Measurements from ENCODE around the gene ZDHHC5.
"Not testable (repeated sequence)": the region's sequence is repeated elsewhere in the genome, so short reads cannot be mapped to it uniquely, and the experiment has no call there.

ZDHHC5 gene

DNA sequence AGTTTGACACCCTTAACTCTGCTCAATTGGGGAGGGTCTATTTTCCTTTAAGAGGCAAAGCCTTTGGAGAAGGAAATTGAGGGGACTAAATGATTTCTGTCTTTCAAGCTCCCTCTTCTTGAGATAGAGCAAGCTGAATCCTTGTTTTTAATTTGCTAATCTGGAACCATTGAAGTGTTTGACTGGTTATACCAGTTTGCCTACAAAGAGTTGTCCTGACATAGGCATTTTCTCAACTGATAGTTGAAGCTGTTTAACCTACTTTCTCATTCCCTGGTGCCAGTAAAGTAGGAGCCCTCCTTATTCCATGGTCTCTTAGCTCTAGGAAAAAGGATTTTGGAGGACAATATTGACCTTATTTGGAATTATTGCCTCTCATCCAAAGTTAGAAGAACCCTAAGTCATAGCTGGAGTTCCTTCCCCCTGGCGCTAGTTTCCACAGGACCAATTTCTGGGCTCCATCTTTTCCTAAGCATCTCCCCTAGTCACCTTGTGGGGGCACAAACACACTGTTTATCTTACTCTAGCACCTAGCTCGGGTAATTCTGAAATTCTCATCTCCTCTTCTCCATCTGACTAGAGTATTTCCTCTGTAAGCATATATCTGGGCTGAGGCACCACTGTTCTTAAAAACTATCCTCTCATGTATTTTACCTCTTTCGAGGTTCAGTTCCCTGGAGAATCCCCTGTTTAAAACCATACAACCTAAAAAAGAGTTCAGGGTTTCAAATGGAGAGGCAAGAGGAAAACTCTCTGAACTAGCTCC, 7.4 kb downstream of the ZDHHC5 start:
- no peak for DNase-seq

DNA sequence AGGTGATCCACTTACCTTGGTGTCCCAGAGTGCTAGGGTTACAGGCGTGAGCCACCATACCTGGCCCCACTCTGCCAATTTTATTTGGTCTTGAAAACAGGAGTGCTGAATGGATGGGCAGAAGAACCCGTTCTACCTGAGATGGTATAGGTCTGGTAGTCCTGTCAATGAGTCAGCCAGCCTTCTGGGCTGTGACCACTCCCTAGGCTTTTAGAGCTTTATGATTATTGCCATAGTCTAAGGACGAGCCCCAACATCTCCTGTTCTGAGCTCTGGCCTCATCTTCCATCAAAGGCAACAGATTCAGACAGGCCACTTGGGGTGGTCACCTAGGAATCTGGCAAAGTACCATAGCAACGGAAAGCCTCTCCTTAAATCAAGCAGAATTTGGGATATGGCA, 11.5 kb downstream of the ZDHHC5 start:
- no peak for DNase-seq

DNA sequence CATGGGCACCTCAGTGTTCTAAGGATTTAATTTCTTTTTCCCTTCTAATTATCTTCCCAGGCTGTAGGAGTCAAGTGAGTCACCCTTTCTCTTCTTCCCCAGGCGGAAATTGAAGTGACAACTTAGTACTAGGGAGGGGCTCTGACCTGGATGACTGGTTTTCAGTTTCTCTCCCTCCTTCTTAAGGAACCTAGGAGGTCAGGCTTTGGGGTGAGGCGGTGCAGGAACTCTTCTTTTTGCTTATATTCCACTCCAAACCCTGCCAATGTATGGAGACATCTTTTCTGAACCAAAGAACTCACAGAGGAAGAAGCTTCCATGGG, 12.6 kb downstream of the ZDHHC5 start:
- no peak for DNase-seq

DNA sequence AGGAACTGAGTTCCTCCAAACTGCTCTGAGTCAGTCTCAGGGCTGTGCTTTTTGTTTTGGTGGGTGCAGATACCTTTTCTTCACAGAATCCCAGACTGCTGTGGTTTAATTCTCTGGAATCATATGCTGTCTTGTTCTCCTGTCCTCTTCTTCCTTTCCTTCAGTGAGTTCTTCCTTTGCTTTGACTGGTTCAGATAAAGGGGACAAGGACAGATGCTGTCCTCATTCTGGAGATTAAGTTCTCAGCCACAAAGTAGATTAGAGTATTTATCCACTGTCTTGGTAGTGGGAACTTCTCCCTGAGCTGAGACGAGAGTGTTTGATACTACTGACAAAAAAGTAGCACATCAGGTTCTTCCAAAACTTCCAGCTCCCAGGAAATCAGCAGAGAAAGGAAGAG, 13.3 kb downstream of the ZDHHC5 start:
- DNase-seq: no peak

DNA sequence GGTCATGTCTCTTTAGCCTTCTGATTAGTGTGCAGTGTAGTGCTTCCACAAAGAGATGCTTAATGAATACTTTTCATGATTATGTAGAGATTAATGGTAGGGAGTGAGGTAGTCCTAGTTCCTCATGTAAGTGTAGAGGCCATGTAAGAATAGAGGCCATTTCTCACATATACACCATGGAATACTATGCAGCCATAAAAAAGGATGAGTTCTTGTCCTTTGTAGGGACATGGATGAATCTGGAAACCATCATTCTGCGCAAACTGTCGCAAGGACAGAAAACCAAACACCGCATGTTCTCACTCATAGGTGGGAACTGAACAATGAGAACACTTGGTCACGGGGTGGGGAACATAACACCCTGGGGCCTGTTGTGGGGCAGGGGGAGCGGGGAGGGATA, 22.6 kb downstream of the ZDHHC5 start:
- not testable (repeated sequence) for DNase-seq

DNA sequence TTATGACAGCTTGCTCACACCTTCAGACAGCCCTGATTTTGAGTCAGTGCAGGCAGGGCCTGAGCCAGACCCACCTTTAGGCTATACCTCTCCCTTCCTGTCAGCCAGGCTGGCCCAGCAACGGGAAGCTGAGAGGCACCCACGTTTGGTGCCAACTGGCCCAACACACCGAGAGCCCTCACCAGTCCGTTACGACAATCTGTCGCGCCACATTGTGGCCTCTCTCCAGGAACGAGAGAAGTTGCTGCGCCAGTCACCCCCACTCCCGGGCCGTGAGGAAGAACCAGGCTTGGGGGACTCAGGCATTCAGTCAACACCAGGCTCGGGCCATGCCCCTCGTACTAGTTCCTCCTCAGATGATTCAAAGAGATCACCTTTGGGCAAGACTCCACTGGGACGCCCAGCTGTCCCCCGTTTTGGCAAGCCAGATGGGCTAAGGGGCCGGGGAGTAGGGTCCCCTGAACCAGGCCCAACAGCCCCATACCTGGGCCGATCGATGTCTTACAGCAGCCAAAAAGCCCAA, 31.0 kb downstream of the ZDHHC5 start:
- no peak for DNase-seq

DNA sequence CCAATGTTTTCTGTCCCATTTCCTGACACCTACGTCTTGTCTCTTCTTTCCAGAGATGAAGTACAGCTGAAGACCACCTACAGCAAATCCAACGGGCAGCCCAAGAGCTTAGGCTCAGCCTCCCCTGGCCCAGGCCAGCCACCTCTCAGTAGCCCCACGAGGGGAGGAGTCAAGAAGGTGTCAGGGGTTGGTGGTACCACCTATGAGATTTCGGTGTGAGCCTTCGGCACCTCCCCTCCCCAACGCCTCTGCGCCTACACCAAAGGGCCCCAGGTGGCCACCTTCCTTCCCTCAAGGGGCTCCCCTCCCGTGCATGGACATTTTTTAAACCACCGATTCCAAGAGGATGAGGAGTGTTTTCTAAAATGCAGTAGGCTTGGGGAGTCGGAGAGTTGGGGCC, 31.9 kb downstream of the ZDHHC5 start:
- DNase-seq: no peak

DNA sequence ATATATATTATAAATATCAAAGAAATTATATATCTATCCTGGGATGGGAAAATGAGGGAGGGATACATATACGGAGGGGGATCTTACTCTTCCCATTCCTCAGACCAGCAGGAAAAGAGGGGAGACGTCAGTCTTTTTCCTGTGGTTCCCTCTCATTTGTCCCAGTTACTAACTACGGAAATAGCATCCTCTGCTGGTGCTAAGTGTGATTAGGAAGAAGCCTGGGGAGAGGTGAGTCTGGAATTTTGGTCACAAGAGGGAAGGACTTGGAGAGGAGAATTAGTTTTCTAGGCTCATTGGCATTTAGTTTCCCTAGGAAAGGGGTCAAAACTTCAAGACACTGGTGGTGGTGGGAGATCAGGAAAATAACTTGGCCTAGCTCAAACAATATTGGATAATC, 32.5 kb downstream of the ZDHHC5 start:
- DNase-seq: no peak

DNA sequence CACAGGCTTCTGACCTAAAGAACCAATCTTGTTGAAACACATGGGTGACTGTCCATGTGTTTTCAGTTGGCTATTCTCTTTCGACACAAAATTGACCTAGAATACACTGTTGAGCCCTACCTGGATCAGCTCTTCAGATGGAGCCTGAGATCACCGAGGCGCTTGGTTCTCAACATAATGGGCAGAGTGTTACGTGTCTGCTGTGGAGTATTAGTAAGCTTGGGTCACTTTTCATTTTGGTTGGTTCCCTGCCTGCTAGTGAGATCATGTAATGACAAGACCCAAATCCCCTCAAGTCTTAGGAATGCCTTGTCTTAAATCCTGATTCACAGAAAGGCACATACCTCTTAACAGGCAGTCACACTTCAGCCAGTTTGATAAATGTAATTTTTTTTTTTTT, 35.4 kb downstream of the ZDHHC5 start:
- DNase-seq: no peak

DNA sequence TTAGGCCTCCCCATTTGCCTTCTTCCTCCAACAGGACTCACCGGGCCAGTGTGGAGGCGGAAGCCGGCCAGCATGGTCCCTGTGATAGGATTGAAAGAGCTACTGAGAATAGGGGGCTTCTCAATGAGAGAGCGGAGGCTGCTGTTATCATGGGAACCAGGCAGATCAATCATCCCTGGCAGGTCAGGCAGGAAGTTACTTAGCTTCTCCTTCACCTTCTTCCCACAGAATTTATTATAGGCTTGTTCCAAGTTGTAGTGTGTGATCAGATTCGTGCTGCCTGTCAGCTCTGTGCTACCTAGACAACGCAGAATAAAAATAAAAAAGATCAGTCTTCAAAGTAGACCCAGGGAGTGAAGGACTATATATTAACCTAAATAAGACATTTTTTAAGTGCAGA, 37.0 kb downstream of the ZDHHC5 start:
- DNase-seq: no peak

DNA sequence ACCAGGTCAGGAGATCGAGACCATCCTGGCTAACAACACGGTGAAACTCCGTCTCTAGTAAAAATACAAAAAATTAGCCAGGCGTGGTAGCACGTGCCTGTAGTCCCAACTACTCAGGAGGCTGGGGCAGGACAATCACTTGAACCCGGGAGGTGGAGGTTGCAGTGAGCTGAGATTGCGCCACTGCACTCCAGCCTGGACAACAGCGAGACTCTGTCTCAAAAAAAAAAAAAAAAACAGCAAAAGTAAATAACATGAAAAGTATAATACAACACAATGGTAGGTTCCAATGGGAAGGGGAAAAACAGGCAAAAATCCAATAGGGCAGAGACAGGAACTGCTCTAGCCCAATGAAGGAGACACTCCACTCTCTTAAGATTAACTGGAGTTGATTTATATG, 37.5 kb downstream of the ZDHHC5 start:
- not testable (repeated sequence) for DNase-seq

DNA sequence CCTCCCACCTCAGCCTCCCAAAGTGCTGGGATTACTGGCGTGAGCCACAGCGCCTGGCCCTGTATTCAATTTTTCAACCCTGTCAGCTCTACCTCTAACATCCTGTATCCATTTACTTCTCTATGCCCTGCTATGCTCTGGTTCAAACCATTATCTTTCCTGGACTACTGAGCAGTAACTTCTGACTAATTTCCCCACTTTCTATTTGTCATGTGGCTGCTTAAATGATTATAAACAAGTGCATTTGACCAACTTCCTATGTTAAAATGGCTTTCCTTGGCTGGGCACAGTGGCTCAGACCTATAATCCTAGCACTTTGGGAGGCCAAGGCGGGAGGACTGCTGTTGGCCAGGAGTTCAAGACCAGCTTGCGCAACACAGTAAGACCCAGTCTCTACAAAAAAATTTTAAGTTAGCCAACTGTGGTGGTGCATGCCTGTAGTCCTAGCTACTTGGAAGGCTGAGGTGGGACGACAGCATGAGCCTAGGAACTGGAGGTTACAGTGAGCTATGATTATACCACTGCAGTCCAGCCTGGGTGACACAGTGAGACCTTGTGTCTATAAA, 42.0 kb downstream of the ZDHHC5 start:
- no peak for DNase-seq

DNA sequence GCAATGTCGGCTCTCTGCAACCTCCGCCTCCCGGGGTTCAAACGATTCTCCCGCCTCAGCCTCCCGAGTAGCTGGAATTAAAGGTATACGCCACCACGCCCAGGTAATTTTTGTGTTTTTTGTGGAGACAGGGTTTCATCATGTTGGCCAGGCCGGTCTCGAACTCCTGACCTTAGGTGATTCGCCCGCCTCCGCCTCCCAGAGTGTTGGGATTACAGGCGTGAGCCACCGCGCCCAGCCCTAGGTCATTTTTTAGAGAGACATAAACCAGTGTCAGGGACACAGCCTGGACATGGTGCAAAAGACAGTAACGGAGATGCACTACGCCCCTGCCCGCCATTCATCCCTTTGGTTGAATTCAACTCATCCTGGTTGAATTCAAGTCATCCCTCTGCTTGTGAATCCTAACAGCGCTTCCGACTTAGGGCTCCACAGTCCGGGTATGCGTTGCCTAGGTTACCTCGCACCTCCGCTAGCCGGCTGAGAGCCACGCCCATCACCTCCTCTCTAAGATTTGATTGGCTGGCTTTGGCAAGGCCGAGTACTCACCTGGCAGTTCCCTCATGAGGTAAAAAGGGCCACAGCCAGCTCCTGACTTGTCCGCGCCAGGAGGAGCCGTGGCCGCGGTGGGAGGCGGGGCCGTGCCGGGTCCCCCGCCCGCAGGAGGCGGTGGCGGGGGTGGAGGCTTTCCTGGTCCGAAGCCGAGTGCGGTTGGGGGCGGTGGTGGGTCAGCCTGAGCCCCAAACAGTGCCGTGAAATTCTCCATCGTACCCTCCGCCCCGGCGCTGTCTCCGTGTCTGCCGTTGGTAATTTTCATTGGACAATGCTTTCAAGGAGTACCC, 43.7 kb downstream of the ZDHHC5 start, which contains the start of gene MED19:
Gene MED19 (minus strand): TSS at position 802 of the 842 bp plus-strand sequence. CDS start 36 bp downstream, at position 766.
- DNase-seq: peak; percentile 68 to 74

DNA sequence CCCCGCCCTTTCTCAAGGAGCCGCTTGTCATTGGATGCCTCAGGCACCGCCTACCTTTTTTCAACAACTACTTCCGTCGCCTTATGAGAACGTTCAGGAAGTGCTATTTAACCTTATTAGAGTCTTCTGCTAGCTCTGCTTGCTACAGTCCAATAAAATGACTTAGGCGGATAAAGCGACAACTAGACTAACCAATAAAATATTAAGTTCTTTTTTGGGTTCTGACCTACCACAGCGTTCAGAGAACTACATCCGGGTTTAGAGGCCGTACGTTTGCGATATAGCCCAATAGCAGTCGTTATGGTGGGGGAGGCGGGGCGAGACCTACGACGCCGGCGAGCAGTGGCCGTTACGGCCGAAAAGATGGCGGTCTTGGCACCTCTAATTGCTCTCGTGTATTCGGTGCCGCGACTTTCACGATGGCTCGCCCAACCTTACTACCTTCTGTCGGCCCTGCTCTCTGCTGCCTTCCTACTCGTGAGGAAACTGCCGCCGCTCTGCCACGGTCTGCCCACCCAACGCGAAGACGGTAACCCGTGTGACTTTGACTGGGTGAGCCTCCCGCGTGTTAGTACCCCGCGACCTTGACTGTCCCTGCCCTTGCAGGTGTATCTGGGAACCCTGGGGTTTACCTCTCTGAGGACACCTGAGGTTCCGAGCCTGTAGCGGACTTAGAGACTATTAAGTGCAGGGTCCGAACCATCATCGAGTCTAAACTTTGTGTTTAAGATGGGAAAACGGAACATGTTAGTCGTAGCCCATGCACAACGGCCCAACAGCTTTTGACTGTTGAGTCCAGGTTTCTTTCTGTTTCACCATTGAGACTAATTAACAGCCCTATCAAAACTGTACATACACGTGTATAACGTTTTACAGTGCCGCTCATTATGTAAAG, 44.6 kb downstream of the ZDHHC5 start, which contains the start of gene TMX2:
Gene TMX2 (plus strand): TSS at position 338 of the 895 bp plus-strand sequence. CDS start 26 bp downstream, at position 364.
- DNase-seq: peak; percentile 86 to 87

DNA sequence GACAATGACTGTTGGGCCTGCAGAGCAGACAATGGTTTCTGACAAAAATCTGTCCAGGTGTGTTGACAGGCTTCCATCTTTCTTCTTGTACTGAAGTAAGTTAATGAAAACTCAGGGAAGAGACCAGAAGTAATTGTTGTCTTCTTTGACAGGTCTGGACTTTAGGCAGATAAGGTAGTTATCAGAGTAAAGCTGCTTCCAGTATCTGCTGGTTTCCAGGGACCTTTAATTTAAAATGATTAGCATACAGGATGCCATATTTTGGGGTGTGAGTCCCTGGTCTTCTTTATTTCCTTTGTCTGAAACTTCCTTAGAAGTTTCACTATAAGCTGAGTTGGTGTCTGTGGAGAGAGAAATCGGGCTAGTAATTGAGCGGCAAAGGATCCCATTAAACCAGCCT, 45.9 kb downstream of the ZDHHC5 start:
- DNase-seq: no peak

DNA sequence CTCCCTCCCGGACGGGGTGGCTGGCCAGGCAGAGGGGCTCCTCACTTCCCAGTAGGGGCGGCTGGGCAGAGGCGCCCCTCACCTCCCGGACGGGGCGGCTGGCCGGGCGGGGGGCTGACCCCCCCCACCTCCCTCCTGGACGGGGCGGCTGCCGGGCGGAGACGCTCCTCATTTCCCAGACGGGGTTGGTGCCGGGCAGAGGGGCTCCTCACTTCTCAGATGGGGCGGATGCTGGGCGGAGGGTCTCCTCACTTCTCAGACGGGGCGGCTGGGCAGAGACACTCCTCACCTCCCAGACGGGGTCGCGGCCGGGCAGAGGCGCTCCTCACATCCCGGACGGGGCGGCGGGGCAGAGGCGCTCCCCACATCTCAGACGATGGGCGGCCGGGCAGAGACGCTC, 48.8 kb downstream of the ZDHHC5 start:
- DNase-seq: not testable (repeated sequence)

DNA sequence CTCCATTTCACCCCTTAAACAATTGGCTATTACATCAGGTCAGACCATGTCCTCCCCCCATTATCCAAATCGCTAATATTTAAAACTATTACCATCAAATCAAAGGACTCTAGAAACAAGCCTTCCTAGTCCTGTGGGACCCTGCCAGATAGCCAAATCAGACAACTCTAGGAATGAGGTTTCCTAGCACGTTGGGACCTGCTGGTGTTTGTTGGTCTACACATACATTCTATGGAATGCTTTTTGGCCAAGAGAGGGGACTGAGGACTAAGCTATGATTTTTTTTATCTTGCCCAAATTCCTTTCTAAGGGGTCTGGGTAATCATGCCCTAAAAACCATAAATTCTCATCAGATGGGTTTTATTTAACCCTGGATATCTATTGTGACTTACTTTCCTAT, 59.3 kb downstream of the ZDHHC5 start:
- DNase-seq: no peak

DNA sequence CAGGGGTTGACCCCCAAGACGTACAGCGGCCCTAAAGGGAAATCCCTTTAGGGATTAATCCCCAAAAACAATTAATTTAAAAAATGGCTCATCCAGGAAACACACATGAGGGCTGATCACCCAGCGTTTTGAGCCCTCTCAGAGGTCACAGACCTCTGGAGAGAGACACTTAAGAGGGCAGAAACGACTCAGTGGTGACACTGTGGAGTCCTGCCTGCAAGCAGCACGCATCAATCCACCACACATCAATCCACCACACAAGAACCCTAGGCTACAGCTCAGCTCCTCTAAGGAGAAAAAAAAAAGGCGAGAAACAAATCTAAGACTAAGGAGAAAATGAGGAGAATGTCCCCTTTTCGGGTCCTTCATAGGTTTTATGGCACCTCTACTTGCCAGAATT, 60.9 kb downstream of the ZDHHC5 start:
- DNase-seq: no peak

DNA sequence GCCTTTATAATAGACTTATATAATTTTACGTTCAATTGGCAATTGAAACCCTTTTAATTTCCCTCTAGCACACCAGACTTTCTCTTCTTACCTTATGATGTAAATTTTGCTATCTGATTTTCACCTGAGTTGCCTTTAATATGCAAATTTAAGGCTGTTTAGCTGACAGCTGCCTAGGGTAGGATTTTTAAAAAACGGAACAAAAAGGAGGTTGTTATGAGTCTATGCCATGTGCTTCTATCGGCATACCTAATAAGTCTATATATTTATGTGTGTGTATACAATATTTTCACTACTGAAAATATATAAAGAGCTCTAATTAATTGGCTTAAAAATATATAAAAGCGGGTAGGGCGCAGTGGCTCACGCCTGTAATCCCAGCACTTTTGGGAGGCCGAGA, 61.6 kb downstream of the ZDHHC5 start:
- no peak for DNase-seq

DNA sequence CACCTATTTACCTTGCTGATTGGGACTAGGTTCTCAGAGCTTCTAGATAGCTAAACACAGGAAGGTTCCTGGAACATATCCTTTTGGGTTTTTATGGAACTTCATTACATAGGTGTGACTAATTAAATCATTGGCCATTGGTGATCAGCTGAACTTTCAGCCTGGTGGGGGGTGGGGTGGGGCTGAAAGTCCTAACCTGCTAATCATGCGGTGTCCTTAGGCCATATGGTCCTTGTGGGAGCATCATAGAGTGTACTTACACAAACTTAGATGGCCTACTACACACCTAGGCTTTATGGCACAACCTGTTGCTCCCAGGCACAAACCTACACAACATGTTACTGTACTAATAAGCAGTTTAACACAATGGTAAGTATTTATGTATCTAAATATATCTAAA, 64.7 kb downstream of the ZDHHC5 start:
- no peak for DNase-seq

DNA sequence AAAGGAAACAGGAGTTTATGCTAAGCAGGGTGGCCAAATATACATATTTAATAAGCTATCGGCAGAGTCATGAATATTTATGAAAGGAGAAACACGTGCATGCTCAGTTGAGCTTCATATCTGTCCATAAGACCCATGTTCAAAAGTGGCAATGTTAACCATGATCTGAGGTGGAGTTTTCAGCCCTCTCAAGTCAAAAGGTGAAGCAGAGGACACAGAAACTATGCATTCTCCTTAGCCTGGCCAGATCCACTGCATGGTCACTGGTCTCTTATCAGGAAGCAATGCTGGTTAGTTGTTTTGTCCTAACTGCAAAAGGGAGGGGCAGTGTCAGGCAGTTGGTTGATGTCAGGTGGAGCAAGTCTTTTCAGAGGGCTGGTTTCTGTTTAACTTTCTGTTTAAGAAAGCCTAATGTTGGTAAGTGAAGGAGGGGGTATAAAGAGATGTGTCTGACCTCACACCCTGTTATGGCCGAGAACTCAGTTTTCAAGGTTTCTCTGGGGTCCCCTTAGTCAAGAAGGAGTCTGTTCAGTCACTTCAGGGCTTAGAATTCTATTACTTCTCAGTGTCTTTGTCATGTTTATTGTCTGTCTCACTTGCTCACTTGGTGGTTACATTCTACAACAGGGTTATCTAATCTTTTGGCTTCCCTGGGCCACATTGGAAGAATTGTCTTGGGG, 67.8 kb downstream of the ZDHHC5 start:
- no peak for DNase-seq

Measured in activated CD4-positive, alpha-beta T cell treated with anti-CD3 and anti-CD28 coated beads for 4 hours (primary cell).